Suprapubic skin (tissue), 4 donors: Measurements from ENCODE around the gene MRM3. TPM values are rescaled to one million over a fixed set of nuclear protein-coding genes. Genes with fewer than 3 reads are reported as not detected.
"Not testable (repeated sequence)": the region's sequence is repeated elsewhere in the genome, so short reads cannot be mapped to it uniquely, and the experiment has no call there.

ENCODE experiments used
- DNase-seq, 2 donors: peaks; one replicate each; pipeline ENCODE4 v3.0.0-alpha.2; 2019; ENCODE audit warnings: low spot score in 2 of 2
- H3K27ac ChIP-seq: fragments of 200-600 bp; sonication (generic); one replicate; pipeline ENCODE4 v1.5.1; 2019
- H3K27me3 ChIP-seq: fragments of 200-600 bp; sonication (generic); one replicate; pipeline ENCODE4 v1.5.1; 2019
- H3K36me3 ChIP-seq: fragments of 200-600 bp; sonication (generic); one replicate; pipeline ENCODE4 v1.5.1; 2019
- H3K4me1 ChIP-seq: fragments of 200-600 bp; sonication (generic); one replicate; pipeline ENCODE4 v1.5.1; 2019
- H3K4me3 ChIP-seq: fragments of 200-600 bp; sonication (generic); one replicate; pipeline ENCODE4 v1.5.1; 2019; ENCODE audit warnings: mild to moderate bottlenecking
- H3K9me3 ChIP-seq: fragments of 200-600 bp; sonication (generic); one replicate; pipeline ENCODE4 v1.5.1; 2019
- EP300 ChIP-seq: sonication (generic); formaldehyde crosslinking; IDR thresholded peaks from one replicate; pipeline ENCODE4 v1.6.1; 2017; ENCODE audit warnings: antibody characterized with exemption
- POLR2A ChIP-seq, 2 donors: fragments of 450-650 bp; IDR thresholded peaks; one replicate each; pipeline ENCODE4 v1.6.1; 2017; ENCODE audit warnings: antibody characterized with exemption in 2 of 2, mild to moderate bottlenecking in 2 of 2, moderate library complexity in 2 of 2
- POLR2AphosphoS5 ChIP-seq, 3 donors: sonication (generic); formaldehyde crosslinking; IDR thresholded peaks; one replicate each; pipeline ENCODE4 v1.6.1; 2017; ENCODE audit warnings: antibody characterized with exemption in 3 of 3
- WGBS: methylation state at CpG from one replicate; pipeline ENCODE4 v1.1.5; 2018; 5-methylcytosine and 5-hydroxymethylcytosine counted together
- total RNA-seq, 4 donors: library from RNA; depleted of rRNA; stranded (reverse); fragments of >200 nt; gene quantifications; one replicate each; pipeline ENCODE4 v1.1.0, GENCODE V29; 2016
- TF ChIP-seq, protein P1 (sequence below), 2 donors: fragments of 200-600 bp in 1 of 2; fragments of 450-650 bp in 1 of 2; sonication (generic) in 1 of 2; IDR thresholded peaks; one replicate each; pipeline ENCODE4 v1.5.1; 2016 to 2019; ENCODE audit warnings: antibody characterized with exemption in 2 of 2, mild to moderate bottlenecking in 1 of 2, moderate library complexity in 1 of 2

Gene MRM3
- total RNA-seq, 4 donors from 2014 or later = 27.3 to 42.6 (median 31.0) TPM

DNA sequence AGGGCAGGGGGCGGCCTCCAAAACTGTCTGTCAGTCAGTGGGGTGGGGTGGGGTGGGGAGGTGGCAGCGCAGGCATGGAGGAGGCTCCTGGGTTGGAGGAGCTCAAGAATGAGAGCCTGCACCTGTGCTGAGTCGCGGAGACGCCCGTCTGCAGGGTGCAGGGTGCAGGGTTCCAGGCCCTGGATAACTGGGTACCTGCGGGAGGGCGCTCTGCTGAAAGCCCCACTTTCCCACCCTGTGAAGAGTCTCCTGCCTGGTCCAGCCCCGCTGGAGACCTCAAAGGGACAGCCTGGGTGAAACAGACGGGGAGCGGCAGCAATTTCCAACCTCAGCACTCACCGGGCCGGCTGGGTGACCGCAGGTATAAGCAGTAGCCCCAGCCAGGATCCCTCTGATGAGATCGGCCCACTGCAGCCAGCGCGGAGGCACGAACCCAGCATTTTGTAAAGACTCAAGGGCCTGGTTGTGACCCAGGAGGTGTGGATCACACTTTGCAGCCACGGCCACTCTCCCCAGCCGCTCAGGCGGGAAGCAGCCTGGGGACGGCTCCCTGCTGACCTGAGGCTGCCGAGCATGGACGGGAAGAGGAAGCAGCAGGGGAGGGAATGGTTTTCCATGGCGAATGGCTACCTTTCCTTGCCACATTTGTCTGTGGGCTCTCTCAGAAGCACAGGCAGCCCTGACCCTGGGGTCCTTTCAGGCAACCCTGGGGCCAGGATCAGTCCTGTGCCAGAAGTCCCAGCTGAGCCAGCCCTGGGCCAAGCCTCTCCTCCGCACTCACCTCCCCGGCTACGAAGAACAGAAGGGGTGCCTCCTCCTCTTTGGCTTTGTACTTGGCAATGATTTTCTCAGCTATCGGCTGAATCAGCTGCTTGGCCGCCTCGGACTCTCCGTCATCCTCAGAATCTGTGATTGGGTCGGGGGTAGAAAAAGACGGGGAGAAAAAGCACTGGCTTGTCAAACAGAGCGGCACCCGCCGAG is 21.0 kb downstream of the MRM3 start:
- TF ChIP-seq EP300 = no peak
- no peak for TF ChIP-seq POLR2AphosphoS5 (IDR thresholded peaks at IDR 0.05)
- TF ChIP-seq, protein P1, sequence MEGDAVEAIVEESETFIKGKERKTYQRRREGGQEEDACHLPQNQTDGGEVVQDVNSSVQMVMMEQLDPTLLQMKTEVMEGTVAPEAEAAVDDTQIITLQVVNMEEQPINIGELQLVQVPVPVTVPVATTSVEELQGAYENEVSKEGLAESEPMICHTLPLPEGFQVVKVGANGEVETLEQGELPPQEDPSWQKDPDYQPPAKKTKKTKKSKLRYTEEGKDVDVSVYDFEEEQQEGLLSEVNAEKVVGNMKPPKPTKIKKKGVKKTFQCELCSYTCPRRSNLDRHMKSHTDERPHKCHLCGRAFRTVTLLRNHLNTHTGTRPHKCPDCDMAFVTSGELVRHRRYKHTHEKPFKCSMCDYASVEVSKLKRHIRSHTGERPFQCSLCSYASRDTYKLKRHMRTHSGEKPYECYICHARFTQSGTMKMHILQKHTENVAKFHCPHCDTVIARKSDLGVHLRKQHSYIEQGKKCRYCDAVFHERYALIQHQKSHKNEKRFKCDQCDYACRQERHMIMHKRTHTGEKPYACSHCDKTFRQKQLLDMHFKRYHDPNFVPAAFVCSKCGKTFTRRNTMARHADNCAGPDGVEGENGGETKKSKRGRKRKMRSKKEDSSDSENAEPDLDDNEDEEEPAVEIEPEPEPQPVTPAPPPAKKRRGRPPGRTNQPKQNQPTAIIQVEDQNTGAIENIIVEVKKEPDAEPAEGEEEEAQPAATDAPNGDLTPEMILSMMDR (IDR thresholded peaks at IDR 0.05) = no peak
- TF ChIP-seq POLR2A (IDR thresholded peaks at IDR 0.05) = no peak
- H3K27me3 ChIP-seq = no peaks in the 10 kb centered on the region
- H3K4me3 ChIP-seq = no peak overlapping the region
- peaks cover 39% of the 10 kb centered on the region for H3K36me3 ChIP-seq
- DNase-seq = no peak
- 90% methylated on average over 31 of the region's 37 CpGs for WGBS
- no peaks in the 10 kb centered on the region for H3K4me1 ChIP-seq
- H3K9me3 ChIP-seq = no peaks in the 10 kb centered on the region
- H3K27ac ChIP-seq = no peak overlapping the region

DNA sequence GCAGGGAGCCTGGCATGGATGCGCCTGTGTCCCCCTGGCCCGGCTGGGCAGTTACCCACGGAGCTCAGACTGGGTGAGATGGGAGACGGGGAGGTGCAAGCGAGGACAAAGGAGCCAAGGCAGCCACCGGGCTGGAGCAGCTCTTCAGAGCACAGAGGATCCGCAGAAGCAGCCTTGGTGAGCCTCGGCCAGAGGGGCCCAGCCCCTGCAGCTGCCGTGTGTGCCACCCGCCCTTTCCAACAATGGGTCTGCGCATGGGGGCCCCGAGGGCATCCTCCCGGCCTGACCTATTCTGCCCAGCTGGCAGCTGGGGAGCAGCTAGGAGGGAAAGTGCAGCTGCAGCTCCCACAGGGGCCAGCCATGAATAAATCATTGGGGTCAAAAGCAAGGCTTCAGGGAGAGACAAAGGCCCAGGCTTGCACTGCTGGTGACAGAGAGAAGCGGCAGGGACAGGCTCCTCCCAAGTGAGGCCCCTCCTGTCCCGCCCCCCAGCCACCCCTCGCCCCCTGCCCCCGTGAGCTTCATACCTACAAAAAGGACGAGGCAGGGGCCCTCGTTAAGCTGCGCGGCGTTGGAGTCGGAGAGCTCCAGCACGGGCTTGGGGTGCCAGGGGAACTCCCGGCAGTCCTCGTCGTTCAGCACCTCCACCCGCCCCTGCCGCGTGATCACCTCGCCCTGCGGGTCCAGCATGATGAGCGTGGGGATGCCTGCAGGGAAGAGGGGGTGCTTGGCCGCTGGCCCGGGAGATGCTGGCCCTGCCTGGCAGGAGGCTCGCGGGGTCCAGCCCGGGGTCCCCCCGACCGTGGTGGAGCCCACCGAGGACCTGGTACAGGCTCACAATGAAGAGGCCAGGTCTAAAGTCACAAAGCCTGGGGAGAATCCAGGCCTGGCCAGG is 22.6 kb downstream of the MRM3 start:
- no peaks in the 10 kb centered on the region for H3K4me1 ChIP-seq
- no peak overlapping the region for H3K4me3 ChIP-seq
- DNase-seq = no peak
- H3K9me3 ChIP-seq = no peaks in the 10 kb centered on the region
- H3K27me3 ChIP-seq = no peaks in the 10 kb centered on the region
- no peak overlapping the region for H3K27ac ChIP-seq
- TF ChIP-seq POLR2AphosphoS5 (IDR thresholded peaks at IDR 0.05) (no peak), POLR2A (IDR thresholded peaks at IDR 0.05) (no peak), EP300 (no peak)
- TF ChIP-seq, protein P1 (IDR thresholded peaks at IDR 0.05) = no peak
- H3K36me3 ChIP-seq = peaks cover 38% of the 10 kb centered on the region
- 88% methylated on average over 17 of the region's 41 CpGs for WGBS

DNA sequence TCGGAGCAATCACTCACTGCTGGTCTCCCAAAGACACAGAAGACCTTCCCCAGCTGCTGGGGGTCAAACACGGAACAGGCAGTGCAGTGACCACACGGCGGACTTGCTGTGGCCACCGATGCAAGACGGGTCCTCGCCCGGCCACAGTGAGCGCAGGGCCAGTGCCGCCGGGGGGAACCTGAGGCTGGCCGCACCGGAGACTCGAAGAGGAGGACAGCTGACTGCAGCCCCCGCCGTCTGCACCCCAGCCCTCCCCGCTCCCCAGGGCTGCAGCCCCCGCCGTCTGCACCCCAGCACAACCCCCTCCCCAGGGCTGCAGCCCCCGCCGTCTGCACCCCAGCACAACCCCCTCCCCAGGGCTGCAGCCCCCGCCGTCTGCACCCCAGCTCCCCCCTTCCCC is 23.7 kb downstream of the MRM3 start:
- 86% methylated on average over 15 of the region's 23 CpGs for WGBS

DNA sequence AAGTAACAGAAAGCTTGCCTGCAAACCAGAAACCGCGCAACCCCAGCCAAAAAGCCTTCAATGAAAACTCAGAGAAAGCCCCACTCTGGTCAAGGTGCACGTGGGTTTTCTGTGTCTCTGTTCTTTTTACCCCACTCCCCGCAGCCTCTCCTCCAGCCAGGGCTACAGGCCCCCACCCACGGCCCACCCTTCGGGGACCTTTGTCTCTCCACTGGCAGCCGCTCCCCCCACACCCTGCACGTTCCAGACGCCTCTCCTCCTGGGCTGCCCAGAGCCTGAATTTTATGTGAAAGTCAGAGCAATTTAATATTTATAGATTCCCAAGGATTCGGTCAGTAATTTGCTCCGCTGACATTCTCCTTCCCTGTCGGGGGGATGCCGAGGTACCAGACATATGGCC is 24.2 kb downstream of the MRM3 start:
- no peaks in the 10 kb centered on the region for H3K4me1 ChIP-seq
- peaks cover 26% of the 10 kb centered on the region for H3K36me3 ChIP-seq
- no peak for DNase-seq
- no peak overlapping the region for H3K27ac ChIP-seq
- TF ChIP-seq POLR2A (IDR thresholded peaks at IDR 0.05) (no peak), EP300 (no peak), POLR2AphosphoS5 (IDR thresholded peaks at IDR 0.05) (no peak)
- TF ChIP-seq, protein P1 (IDR thresholded peaks at IDR 0.05) = no peak
- no peak overlapping the region for H3K4me3 ChIP-seq
- H3K27me3 ChIP-seq = no peaks in the 10 kb centered on the region
- H3K9me3 ChIP-seq = no peaks in the 10 kb centered on the region
- 85% methylated on average over 13 of the region's 13 CpGs for WGBS

More for the DNA sequence above, 23.7 kb downstream of the MRM3 start:
- not testable (repeated sequence) for H3K9me3 ChIP-seq, H3K4me3 ChIP-seq, H3K4me1 ChIP-seq, H3K27ac ChIP-seq, H3K27me3 ChIP-seq, DNase-seq
- H3K36me3 ChIP-seq = peaks cover 28% of the 10 kb centered on the region

DNA sequence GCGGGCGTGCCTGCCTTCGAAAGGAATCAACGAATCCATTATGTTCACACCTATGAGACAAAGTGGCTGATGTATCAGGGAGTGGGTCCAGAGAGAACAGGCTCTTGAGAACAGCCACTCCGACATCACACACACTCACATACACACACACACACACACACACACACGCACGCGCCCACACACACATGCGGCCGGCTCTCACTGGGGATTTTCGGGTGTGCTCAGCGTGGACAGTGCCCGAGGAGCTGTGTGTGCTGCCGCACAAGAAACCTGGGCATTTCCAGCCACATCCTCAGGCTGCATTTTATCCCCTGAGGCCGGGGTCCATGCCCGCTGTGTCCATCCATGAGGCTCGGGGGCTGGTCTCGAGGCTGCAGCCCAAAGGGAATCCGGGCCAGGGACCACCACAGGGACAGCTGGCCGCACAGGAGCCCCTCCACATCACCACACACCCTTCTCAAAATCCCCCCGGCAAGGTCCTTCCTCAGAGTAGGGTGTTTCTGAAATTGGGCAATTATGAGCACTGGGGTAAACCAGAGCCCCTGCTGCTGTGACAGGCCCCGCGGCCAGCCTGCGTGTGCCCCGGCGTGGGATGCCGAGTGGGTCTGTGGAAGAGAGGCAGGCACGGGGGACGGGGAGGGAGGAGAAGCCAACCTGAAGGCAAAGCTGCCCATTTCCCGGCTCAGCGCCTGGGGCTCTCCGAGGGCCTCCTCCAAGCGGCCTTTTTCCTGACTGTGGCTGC is 24.8 kb downstream of the MRM3 start:
- no peaks in the 10 kb centered on the region for H3K27me3 ChIP-seq
- TF ChIP-seq EP300 = no peak
- TF ChIP-seq, protein P1 (IDR thresholded peaks at IDR 0.05) = no peak
- TF ChIP-seq POLR2A (IDR thresholded peaks at IDR 0.05) = no peak
- no peak for TF ChIP-seq POLR2AphosphoS5 (IDR thresholded peaks at IDR 0.05)
- no peaks in the 10 kb centered on the region for H3K9me3 ChIP-seq
- 93% methylated on average over 26 of the region's 33 CpGs for WGBS
- no peak overlapping the region for H3K4me3 ChIP-seq
- H3K4me1 ChIP-seq = no peaks in the 10 kb centered on the region
- H3K36me3 ChIP-seq = peaks cover 26% of the 10 kb centered on the region
- no peak for DNase-seq
- no peak overlapping the region for H3K27ac ChIP-seq
